ENCODE data around the gene CACNA1A.

Gene CACNA1A

DNA sequence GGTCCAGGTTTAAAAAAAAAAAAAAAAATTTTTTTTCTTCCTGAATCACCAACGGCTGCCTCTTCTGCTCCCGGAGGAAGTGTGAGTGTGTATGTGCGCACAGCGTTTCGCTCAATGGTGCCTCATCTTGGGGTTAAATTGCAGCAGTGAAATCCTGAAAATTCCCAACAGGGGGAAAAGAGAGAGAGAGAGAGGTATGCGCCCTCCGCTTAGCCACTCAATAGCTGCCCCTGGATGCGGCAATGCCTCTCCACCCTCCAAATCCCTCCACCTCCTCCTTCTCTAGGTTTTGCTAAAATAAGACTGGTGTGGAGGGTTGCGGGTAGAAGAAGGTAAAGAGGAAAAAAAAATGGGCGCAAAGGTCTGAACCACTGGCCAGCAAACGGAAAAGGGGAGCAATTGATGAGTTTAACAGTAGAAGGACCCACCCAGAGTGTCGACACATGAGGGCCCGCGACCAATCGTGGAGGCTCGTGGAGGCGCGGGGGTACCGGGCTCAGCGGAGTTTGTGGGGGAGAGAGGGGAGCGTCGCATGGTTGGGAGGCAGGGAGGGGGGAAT lies 853 bp upstream of the CACNA1A start:
- H3K27ac ChIP-seq (replicated peaks) = no peak overlapping the region
- TF ChIP-seq CTCF (IDR thresholded peaks at IDR 0.05; ENCODE audit: insufficient read depth, low read length) (no peak), SPI1 (IDR thresholded peaks at IDR 0.05; ENCODE audit: borderline replicate concordance, low read depth) (no peak), GABPA (IDR thresholded peaks at IDR 0.05; ENCODE audit: low read depth) (no peak), REST (IDR thresholded peaks at IDR 0.05; ENCODE audit: insufficient replicate concordance, low read depth) (no peak), POLR2AphosphoS5 (IDR thresholded peaks at IDR 0.05; ENCODE audit: low read depth) (no peak)
- H3K27me3 ChIP-seq (ENCODE audit: insufficient read depth, poor library complexity, severe bottlenecking) = peaks cover 36% of the 10 kb centered on the region
- no peak overlapping the region for H3K4me3 ChIP-seq (replicated peaks; ENCODE audit: insufficient read depth, low read length)
- DNase-seq (ENCODE audit: low read depth in 1 of 2, low spot score in 1 of 2) = no peak

DNA sequence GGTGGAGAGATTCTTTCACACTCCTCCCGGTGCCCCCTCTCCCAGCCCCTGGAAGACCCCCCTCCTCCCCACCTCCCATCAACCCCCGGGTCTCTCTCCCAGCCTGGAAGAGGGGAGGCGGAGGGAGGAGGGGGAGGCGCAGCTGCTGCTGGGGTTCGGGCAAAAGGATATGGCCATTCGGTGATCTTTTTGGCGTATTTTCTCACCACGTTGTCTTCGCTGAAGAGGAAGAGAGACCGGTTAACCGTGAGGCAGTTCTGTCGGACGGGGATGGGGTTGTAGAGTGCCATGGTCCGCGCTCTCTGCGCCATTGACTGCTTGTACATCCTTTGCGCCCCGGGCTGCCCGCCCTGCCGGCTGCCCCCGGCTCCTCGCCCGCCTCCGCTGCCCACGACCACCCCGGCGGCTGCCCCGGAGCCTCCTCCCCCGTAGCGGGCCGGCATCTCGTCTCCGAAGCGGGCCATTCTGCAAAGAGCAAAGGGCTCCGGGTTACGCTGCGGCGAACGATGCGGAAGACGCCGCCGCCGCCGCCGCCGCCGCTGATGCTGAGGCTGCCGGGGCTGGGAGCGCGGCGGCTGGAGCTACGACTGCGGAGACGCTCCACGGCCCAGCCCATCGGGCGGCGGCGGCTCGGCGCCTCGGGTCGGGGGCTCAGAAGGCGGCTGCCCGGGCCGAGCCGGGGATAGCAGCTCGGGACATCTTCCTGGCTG lies 363 bp downstream of the CACNA1A start:
- TF ChIP-seq POLR2AphosphoS5 (IDR thresholded peaks at IDR 0.05; ENCODE audit: low read depth) = no peak
- no peak for TF ChIP-seq CTCF (IDR thresholded peaks at IDR 0.05; ENCODE audit: insufficient read depth, low read length)
- no peak for TF ChIP-seq GABPA (IDR thresholded peaks at IDR 0.05; ENCODE audit: low read depth)
- no peak for TF ChIP-seq SPI1 (IDR thresholded peaks at IDR 0.05; ENCODE audit: borderline replicate concordance, low read depth)
- no peak for TF ChIP-seq REST (IDR thresholded peaks at IDR 0.05; ENCODE audit: insufficient replicate concordance, low read depth)
- H3K27me3 ChIP-seq (ENCODE audit: insufficient read depth, poor library complexity, severe bottlenecking) = peaks cover 36% of the 10 kb centered on the region
- no peak for DNase-seq (ENCODE audit: low read depth in 1 of 2, low spot score in 1 of 2)
- no peak overlapping the region for H3K4me3 ChIP-seq (replicated peaks; ENCODE audit: insufficient read depth, low read length)
- H3K27ac ChIP-seq (replicated peaks) = no peak overlapping the region

DNA sequence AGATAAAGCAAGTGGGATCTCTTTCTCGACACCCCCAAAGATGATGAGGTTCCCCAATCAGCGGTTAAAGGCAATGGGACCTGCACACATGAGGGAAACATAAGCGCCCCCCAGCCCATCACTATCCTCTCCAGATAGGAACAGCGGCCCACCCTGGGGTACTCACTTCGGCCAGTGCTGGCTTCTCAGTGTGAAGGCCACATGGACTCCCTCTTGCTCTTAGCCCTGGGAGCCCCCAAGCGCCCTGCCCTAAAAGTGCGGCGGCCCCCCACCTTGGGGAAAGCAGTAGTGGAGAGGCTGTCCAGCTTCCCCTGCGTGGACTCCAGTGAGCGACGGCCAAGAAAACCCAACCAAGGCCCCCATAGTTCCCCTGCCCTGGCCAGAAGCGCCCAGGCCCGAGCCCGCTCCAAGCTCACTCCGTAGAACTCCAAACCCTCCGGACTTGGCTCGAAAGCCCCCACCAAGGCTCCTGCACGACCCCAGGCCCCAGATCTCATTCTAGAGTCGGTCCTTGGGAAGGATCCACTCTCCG lies 1.0 kb downstream of the CACNA1A start:
- no peak for TF ChIP-seq CTCF (IDR thresholded peaks at IDR 0.05; ENCODE audit: insufficient read depth, low read length)
- no peak for TF ChIP-seq SPI1 (IDR thresholded peaks at IDR 0.05; ENCODE audit: borderline replicate concordance, low read depth)
- TF ChIP-seq POLR2AphosphoS5 (IDR thresholded peaks at IDR 0.05; ENCODE audit: low read depth) = no peak
- no peak for TF ChIP-seq GABPA (IDR thresholded peaks at IDR 0.05; ENCODE audit: low read depth)
- no peak for TF ChIP-seq REST (IDR thresholded peaks at IDR 0.05; ENCODE audit: insufficient replicate concordance, low read depth)
- Histone ChIP-seq H3K27me3 (ENCODE audit: insufficient read depth, poor library complexity, severe bottlenecking) (peaks cover 36% of the 10 kb centered on the region), H3K4me3 (replicated peaks; ENCODE audit: insufficient read depth, low read length) (no peak overlapping the region), H3K27ac (replicated peaks) (no peak overlapping the region)
- DNase-seq (ENCODE audit: low read depth in 1 of 2, low spot score in 1 of 2) = no peak
